Progenitor cell of endocrine pancreas (in vitro differentiated cells): ENCODE results near the gene CFAP74. TPM values are rescaled to one million over a fixed set of nuclear protein-coding genes. Genes with fewer than 3 reads are reported as not detected.

ENCODE experiments used
- DNase-seq: peaks from one replicate; pipeline ENCODE4 v3.0.0; 2021; ENCODE audit warnings: low spot score; ENCODE audit not compliant: unreplicated experiment
- H3K27ac Mint-ChIP-seq: 2 replicates; pipeline ENCODE4 v1.8.0; 2021; ENCODE audit warnings: mild to moderate bottlenecking, moderate library complexity, mixed read lengths
- H3K27me3 Mint-ChIP-seq: 2 replicates; pipeline ENCODE4 v1.8.0; 2021; ENCODE audit warnings: mixed read lengths
- H3K36me3 Mint-ChIP-seq: 2 replicates; pipeline ENCODE4 v1.8.0; 2022; ENCODE audit warnings: mixed read lengths; ENCODE audit not compliant: insufficient read depth
- H3K4me1 Mint-ChIP-seq: 2 replicates; pipeline ENCODE4 v1.8.0; 2021; ENCODE audit warnings: low read depth, mixed read lengths
- H3K4me3 Mint-ChIP-seq: 2 replicates; pipeline ENCODE4 v1.8.0; 2021; ENCODE audit warnings: low read depth, mild to moderate bottlenecking, moderate library complexity, mixed read lengths
- H3K9me3 Mint-ChIP-seq: 2 replicates; pipeline ENCODE4 v1.8.0; 2021; ENCODE audit warnings: low read depth, mixed read lengths
- CTCF ChIP-seq: fragments of 200-600 bp; sonication (generic); IDR thresholded peaks from one replicate; pipeline ENCODE4 v1.5.0; 2021; ENCODE audit warnings: antibody characterized with exemption, mild to moderate bottlenecking; ENCODE audit not compliant: unreplicated experiment
- total RNA-seq: library from RNA; stranded (reverse); gene quantifications from 2 replicates; pipeline ENCODE4 v1.2.1, GENCODE V29; 2021

The CFAP74 gene
- total RNA-seq, 1 donor from 2014 or later = 0.93 TPM

- Mint-ChIP-seq H3K4me1 (peaks cover 1% of the 10 kb centered on the region), H3K27ac (no peak within 1 kb of the TSS), H3K9me3 (no peaks in the 10 kb centered on the region), H3K4me3 (no peak within 1 kb of the TSS), H3K36me3 (no peaks in the 10 kb centered on the region), H3K27me3 (peaks cover 33% of the 10 kb centered on the region)
- TF ChIP-seq CTCF = no peak
- DNase-seq = no peak
These were observed 88.5 kb downstream of the CFAP74 start, which contains the start of gene CALML6 for GRCh38 chr1:1914971-1915692. Gene CALML6 (plus strand): TSS chr1:1915260. CDS start chr1:1915281, 21 bp downstream.

- DNase-seq = no peak
- no peaks in the 10 kb centered on the region for H3K9me3 Mint-ChIP-seq
- no peaks in the 10 kb centered on the region for H3K36me3 Mint-ChIP-seq
- peak overlapping the region; percentile 67 for H3K27ac Mint-ChIP-seq
- peaks cover 4% of the 10 kb centered on the region for H3K4me1 Mint-ChIP-seq
- TF ChIP-seq CTCF = no peak
- H3K27me3 Mint-ChIP-seq = peaks cover 36% of the 10 kb centered on the region
- no peak overlapping the region for H3K4me3 Mint-ChIP-seq
These were observed 89.2 kb downstream of the CFAP74 start for GRCh38 chr1:1914101-1914970.

GRCh38 chr1:1911350-1912041 lies 92.1 kb downstream of the CFAP74 start:
- H3K4me1 Mint-ChIP-seq = peaks cover 4% of the 10 kb centered on the region
- no peaks in the 10 kb centered on the region for H3K36me3 Mint-ChIP-seq
- DNase-seq = no peak
- peaks cover 25% of the 10 kb centered on the region for H3K27me3 Mint-ChIP-seq
- no peak overlapping the region for H3K27ac Mint-ChIP-seq
- no peak for TF ChIP-seq CTCF
- H3K9me3 Mint-ChIP-seq = no peaks in the 10 kb centered on the region
- no peak overlapping the region for H3K4me3 Mint-ChIP-seq

- TF ChIP-seq CTCF = no peak
- DNase-seq = no peak
- Mint-ChIP-seq H3K27me3 (peaks cover 24% of the 10 kb centered on the region), H3K4me3 (no peak overlapping the region), H3K4me1 (peaks cover 7% of the 10 kb centered on the region), H3K36me3 (no peaks in the 10 kb centered on the region), H3K9me3 (no peaks in the 10 kb centered on the region), H3K27ac (no peak overlapping the region)
These were observed 92.8 kb downstream of the CFAP74 start for GRCh38 chr1:1910651-1911331.
